Nephron progenitor cell (in vitro differentiated cells): ENCODE data around the gene NR4A2.

ENCODE experiments used
- DNase-seq: peaks from one replicate; pipeline ENCODE4 v3.0.0; 2021
- H3K27ac Mint-ChIP-seq: 2 replicates; pipeline ENCODE4 v1.8.0; 2021; ENCODE audit warnings: mild to moderate bottlenecking, moderate library complexity, mixed read lengths
- H3K27me3 Mint-ChIP-seq: 2 replicates; pipeline ENCODE4 v1.8.0; 2021; ENCODE audit warnings: mild to moderate bottlenecking, low read depth, mixed read lengths; ENCODE audit not compliant: poor library complexity
- H3K36me3 Mint-ChIP-seq: 2 replicates; pipeline ENCODE4 v1.8.0; 2021; ENCODE audit warnings: low read depth, mixed read lengths
- H3K4me1 Mint-ChIP-seq: 2 replicates; pipeline ENCODE4 v1.8.0; 2021; ENCODE audit warnings: mixed read lengths
- H3K4me3 Mint-ChIP-seq: 2 replicates; pipeline ENCODE4 v1.8.0; 2021; ENCODE audit warnings: mild to moderate bottlenecking, moderate library complexity, mixed read lengths
- H3K9me3 Mint-ChIP-seq: 2 replicates; pipeline ENCODE4 v1.8.0; 2021; ENCODE audit warnings: mild to moderate bottlenecking, moderate library complexity, mixed read lengths
- TF ChIP-seq, protein P1 (sequence below): fragments of 200-600 bp; sonication (generic); IDR thresholded peaks from 2 replicates; pipeline ENCODE4 v1.5.0; 2021; ENCODE audit warnings: antibody characterized with exemption

Gene NR4A2

GRCh38 chr2:156327835-156328695, 4.5 kb downstream of the NR4A2 start:
- H3K9me3 Mint-ChIP-seq, result peaks cover under 1% of the 10 kb centered on the region
- no peaks in the 10 kb centered on the region for H3K36me3 Mint-ChIP-seq
- TF ChIP-seq, protein P1, sequence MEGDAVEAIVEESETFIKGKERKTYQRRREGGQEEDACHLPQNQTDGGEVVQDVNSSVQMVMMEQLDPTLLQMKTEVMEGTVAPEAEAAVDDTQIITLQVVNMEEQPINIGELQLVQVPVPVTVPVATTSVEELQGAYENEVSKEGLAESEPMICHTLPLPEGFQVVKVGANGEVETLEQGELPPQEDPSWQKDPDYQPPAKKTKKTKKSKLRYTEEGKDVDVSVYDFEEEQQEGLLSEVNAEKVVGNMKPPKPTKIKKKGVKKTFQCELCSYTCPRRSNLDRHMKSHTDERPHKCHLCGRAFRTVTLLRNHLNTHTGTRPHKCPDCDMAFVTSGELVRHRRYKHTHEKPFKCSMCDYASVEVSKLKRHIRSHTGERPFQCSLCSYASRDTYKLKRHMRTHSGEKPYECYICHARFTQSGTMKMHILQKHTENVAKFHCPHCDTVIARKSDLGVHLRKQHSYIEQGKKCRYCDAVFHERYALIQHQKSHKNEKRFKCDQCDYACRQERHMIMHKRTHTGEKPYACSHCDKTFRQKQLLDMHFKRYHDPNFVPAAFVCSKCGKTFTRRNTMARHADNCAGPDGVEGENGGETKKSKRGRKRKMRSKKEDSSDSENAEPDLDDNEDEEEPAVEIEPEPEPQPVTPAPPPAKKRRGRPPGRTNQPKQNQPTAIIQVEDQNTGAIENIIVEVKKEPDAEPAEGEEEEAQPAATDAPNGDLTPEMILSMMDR, result no peak
- no peak overlapping the region for H3K27ac Mint-ChIP-seq
- no peak for DNase-seq
- H3K4me1 Mint-ChIP-seq, result peaks cover 21% of the 10 kb centered on the region
- H3K27me3 Mint-ChIP-seq, result peaks cover 100% of the 10 kb centered on the region
- H3K4me3 Mint-ChIP-seq, result peak overlapping the region; percentile 41

- TF ChIP-seq, protein P1, result no peak
- H3K36me3 Mint-ChIP-seq, result no peaks in the 10 kb centered on the region
- no peak overlapping the region for H3K27ac Mint-ChIP-seq
- DNase-seq, result no peak
- H3K27me3 Mint-ChIP-seq, result peaks cover 100% of the 10 kb centered on the region
- H3K9me3 Mint-ChIP-seq, result peaks cover 10% of the 10 kb centered on the region
- H3K4me3 Mint-ChIP-seq, result no peak overlapping the region
- H3K4me1 Mint-ChIP-seq, result peaks cover 22% of the 10 kb centered on the region
These were observed 5.9 kb downstream of the NR4A2 start for GRCh38 chr2:156326526-156327095.

DNA sequence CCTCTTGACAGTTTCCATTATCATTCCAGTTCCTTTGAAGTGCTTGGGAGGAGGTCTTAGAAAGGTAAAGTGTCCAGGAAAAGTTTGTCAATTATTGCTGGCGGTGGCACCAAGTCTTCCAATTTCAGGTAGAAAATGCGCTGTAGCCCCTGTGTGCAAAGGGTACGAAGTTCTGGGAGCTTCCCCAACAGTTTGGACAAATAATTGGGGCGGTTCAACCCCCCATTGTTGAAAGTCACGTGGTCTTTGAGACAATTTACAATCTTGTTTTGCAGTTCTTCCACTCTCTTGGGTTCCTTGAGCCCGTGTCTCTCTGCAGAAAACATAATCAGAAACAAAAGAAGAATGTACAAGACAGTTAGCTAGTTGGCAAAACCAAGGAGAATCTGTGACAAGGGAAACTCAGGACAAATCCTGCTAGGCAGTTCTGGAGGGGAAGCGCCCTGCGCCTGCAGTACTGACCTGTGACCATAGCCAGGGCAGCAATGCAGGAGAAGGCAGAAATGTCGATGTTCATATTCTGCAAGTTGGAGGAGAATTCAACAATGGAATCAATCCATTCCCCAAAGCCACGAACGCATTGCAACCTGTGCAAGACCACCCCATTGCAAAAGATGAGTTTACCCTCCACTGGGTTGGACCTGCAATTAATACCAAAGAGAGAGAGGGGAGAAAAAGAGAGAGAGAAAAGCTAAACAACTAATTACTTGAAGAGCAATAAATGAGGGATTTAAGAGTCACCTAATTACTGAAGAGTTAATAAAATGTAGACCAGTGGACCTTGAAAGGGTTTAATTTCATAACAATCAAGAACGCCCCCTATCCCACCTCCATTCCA, 6.6 kb downstream of the NR4A2 start:
- H3K27ac Mint-ChIP-seq, result no peak overlapping the region
- DNase-seq, result no peak
- H3K27me3 Mint-ChIP-seq, result peaks cover 100% of the 10 kb centered on the region
- H3K9me3 Mint-ChIP-seq, result peaks cover 10% of the 10 kb centered on the region
- H3K4me1 Mint-ChIP-seq, result peaks cover 24% of the 10 kb centered on the region
- TF ChIP-seq, protein P1, result no peak
- no peaks in the 10 kb centered on the region for H3K36me3 Mint-ChIP-seq
- no peak overlapping the region for H3K4me3 Mint-ChIP-seq

DNA sequence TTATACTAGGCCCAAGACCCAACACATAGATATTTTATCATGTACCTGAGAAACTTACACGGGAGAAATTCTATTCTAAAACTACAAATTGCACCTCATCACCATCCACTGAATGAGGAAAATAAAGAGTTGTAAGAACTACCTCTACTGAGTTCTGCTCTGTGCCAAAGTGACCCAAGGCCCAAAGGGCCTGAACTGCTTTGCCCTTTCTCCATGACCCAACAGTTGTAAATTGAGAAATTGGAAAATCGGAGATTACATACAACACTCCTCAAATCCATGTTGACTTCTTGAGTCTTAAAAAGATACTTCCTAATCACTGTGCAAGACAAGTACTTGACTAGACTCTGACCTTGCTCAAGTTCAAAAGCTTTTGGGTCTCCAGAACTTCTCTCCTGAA, 8.8 kb downstream of the NR4A2 start:
- H3K4me3 Mint-ChIP-seq, result no peak overlapping the region
- no peak overlapping the region for H3K27ac Mint-ChIP-seq

GRCh38 chr2:156322686-156323231, 9.8 kb downstream of the NR4A2 start:
- Mint-ChIP-seq H3K4me1 (peaks cover 16% of the 10 kb centered on the region), H3K27me3 (peaks cover 100% of the 10 kb centered on the region), H3K9me3 (peaks cover 20% of the 10 kb centered on the region), H3K4me3 (peak overlapping the region; percentile 67), H3K27ac (no peak overlapping the region), H3K36me3 (no peaks in the 10 kb centered on the region)
- no peak for DNase-seq
- TF ChIP-seq, protein P1, result no peak

More for the DNA sequence above, 8.8 kb downstream of the NR4A2 start:
- TF ChIP-seq, protein P1, result no peak
- H3K4me1 Mint-ChIP-seq, result peaks cover 23% of the 10 kb centered on the region
- H3K27me3 Mint-ChIP-seq, result peaks cover 100% of the 10 kb centered on the region
- no peak for DNase-seq
- H3K9me3 Mint-ChIP-seq, result peaks cover 20% of the 10 kb centered on the region
- no peaks in the 10 kb centered on the region for H3K36me3 Mint-ChIP-seq
